Measurements from ENCODE around the gene CECR2.

Gene CECR2

DNA sequence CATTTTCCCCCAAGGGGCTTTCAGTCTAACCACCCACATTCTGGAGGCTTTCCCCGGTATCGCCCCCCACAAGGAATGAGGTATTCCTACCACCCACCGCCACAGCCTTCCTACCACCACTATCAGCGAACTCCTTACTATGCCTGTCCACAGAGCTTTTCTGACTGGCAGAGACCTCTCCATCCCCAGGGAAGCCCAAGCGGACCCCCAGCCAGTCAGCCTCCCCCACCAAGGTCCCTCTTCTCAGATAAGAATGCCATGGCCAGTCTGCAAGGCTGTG is 179.4 kb downstream of the CECR2 start:
- no peak for ATAC-seq
- no peak for TF ChIP-seq ZNF565 (CRISPR knock-in tag; conservative IDR thresholded peaks at IDR 0.05; ENCODE audit: low read depth)

DNA sequence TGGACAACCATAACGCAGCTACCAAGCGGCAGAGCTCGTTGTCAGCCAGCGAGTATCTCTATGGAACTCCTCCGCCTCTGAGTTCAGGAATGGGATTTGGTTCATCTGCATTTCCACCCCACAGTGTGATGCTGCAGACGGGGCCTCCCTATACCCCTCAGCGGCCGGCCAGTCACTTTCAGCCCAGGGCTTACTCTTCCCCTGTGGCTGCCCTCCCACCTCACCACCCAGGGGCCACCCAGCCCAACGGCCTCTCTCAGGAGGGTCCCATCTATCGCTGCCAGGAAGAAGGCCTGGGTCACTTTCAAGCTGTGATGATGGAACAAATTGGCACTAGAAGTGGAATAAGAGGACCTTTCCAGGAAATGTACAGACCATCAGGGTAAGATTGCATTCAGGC is 179.9 kb downstream of the CECR2 start:
- no peak for ATAC-seq
- TF ChIP-seq OSR1 (CRISPR knock-in tag; IDR thresholded peaks at IDR 0.05) (no peak), GLIS3 (CRISPR knock-in tag; IDR thresholded peaks at IDR 0.05) (no peak), ZFP3 (CRISPR knock-in tag; IDR thresholded peaks at IDR 0.05) (no peak), ZNF565 (CRISPR knock-in tag; conservative IDR thresholded peaks at IDR 0.05; ENCODE audit: low read depth) (no peak)
- TF ChIP-seq, protein P1, sequence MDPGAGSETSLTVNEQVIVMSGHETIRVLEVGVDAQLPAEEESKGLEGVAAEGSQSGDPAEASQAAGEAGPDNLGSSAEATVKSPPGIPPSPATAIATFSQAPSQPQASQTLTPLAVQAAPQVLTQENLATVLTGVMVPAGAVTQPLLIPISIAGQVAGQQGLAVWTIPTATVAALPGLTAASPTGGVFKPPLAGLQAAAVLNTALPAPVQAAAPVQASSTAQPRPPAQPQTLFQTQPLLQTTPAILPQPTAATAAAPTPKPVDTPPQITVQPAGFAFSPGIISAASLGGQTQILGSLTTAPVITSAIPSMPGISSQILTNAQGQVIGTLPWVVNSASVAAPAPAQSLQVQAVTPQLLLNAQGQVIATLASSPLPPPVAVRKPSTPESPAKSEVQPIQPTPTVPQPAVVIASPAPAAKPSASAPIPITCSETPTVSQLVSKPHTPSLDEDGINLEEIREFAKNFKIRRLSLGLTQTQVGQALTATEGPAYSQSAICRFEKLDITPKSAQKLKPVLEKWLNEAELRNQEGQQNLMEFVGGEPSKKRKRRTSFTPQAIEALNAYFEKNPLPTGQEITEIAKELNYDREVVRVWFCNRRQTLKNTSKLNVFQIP (CRISPR knock-in tag; IDR thresholded peaks at IDR 0.05; ENCODE audit: borderline replicate concordance, low read depth): no peak

DNA sequence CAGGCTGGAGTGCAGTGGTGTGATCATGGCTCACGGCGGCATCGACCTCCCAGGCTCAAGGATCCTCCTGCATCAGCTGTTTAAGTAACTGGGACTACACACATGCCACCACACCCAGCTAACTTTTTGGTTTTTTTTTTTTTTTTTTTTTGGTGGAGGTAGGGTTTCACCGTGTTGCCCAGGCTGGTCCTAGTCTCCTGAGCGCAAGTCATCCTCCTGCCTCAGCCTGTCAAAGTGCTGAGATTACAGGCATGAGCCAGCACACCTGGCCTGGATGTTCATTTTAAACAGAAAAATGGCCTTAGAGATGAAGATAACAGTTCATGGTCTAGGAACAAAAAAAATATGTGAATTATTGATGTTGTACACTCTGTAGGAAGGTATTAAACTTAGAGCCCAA is 180.4 kb downstream of the CECR2 start:
- no peak for TF ChIP-seq ZNF70 (CRISPR knock-in tag; IDR thresholded peaks at IDR 0.05)
- TF ChIP-seq ISL1 (CRISPR knock-in tag; IDR thresholded peaks at IDR 0.05): no peak
- TF ChIP-seq ZFP3 (CRISPR knock-in tag; IDR thresholded peaks at IDR 0.05): no peak
- TF ChIP-seq CSDC2 (CRISPR knock-in tag; IDR thresholded peaks at IDR 0.05): no peak
- no peak for TF ChIP-seq BACH2 (CRISPR knock-in tag; IDR thresholded peaks at IDR 0.05; ENCODE audit: borderline replicate concordance)
- TF ChIP-seq, protein P2, sequence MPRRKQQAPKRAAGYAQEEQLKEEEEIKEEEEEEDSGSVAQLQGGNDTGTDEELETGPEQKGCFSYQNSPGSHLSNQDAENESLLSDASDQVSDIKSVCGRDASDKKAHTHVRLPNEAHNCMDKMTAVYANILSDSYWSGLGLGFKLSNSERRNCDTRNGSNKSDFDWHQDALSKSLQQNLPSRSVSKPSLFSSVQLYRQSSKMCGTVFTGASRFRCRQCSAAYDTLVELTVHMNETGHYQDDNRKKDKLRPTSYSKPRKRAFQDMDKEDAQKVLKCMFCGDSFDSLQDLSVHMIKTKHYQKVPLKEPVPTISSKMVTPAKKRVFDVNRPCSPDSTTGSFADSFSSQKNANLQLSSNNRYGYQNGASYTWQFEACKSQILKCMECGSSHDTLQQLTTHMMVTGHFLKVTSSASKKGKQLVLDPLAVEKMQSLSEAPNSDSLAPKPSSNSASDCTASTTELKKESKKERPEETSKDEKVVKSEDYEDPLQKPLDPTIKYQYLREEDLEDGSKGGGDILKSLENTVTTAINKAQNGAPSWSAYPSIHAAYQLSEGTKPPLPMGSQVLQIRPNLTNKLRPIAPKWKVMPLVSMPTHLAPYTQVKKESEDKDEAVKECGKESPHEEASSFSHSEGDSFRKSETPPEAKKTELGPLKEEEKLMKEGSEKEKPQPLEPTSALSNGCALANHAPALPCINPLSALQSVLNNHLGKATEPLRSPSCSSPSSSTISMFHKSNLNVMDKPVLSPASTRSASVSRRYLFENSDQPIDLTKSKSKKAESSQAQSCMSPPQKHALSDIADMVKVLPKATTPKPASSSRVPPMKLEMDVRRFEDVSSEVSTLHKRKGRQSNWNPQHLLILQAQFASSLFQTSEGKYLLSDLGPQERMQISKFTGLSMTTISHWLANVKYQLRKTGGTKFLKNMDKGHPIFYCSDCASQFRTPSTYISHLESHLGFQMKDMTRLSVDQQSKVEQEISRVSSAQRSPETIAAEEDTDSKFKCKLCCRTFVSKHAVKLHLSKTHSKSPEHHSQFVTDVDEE (CRISPR knock-in tag; IDR thresholded peaks at IDR 0.05): no peak
- no peak for TF ChIP-seq PPARA (CRISPR knock-in tag; IDR thresholded peaks at IDR 0.05; ENCODE audit: borderline replicate concordance)
- TF ChIP-seq OSR1 (CRISPR knock-in tag; IDR thresholded peaks at IDR 0.05): no peak
- TF ChIP-seq ZNF565 (CRISPR knock-in tag; conservative IDR thresholded peaks at IDR 0.05; ENCODE audit: low read depth): no peak
- TF ChIP-seq, protein P1 (CRISPR knock-in tag; IDR thresholded peaks at IDR 0.05; ENCODE audit: borderline replicate concordance, low read depth): no peak
- no peak for TF ChIP-seq GLIS3 (CRISPR knock-in tag; IDR thresholded peaks at IDR 0.05)
- TF ChIP-seq, protein P3, sequence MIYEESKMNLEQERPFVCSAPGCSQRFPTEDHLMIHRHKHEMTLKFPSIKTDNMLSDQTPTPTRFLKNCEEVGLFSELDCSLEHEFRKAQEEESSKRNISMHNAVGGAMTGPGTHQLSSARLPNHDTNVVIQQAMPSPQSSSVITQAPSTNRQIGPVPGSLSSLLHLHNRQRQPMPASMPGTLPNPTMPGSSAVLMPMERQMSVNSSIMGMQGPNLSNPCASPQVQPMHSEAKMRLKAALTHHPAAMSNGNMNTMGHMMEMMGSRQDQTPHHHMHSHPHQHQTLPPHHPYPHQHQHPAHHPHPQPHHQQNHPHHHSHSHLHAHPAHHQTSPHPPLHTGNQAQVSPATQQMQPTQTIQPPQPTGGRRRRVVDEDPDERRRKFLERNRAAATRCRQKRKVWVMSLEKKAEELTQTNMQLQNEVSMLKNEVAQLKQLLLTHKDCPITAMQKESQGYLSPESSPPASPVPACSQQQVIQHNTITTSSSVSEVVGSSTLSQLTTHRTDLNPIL (CRISPR knock-in tag; IDR thresholded peaks at IDR 0.05; ENCODE audit: low read depth): no peak
- no peak for TF ChIP-seq TOX (CRISPR knock-in tag; IDR thresholded peaks at IDR 0.05; ENCODE audit: borderline replicate concordance)
- TF ChIP-seq ARNTL (CRISPR knock-in tag; IDR thresholded peaks at IDR 0.05; ENCODE audit: borderline replicate concordance, low read depth): no peak
- TF ChIP-seq, protein P4, sequence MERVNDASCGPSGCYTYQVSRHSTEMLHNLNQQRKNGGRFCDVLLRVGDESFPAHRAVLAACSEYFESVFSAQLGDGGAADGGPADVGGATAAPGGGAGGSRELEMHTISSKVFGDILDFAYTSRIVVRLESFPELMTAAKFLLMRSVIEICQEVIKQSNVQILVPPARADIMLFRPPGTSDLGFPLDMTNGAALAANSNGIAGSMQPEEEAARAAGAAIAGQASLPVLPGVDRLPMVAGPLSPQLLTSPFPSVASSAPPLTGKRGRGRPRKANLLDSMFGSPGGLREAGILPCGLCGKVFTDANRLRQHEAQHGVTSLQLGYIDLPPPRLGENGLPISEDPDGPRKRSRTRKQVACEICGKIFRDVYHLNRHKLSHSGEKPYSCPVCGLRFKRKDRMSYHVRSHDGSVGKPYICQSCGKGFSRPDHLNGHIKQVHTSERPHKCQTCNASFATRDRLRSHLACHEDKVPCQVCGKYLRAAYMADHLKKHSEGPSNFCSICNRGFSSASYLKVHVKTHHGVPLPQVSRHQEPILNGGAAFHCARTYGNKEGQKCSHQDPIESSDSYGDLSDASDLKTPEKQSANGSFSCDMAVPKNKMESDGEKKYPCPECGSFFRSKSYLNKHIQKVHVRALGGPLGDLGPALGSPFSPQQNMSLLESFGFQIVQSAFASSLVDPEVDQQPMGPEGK (CRISPR knock-in tag; IDR thresholded peaks at IDR 0.05; ENCODE audit: borderline replicate concordance): no peak
- no peak for ATAC-seq

DNA sequence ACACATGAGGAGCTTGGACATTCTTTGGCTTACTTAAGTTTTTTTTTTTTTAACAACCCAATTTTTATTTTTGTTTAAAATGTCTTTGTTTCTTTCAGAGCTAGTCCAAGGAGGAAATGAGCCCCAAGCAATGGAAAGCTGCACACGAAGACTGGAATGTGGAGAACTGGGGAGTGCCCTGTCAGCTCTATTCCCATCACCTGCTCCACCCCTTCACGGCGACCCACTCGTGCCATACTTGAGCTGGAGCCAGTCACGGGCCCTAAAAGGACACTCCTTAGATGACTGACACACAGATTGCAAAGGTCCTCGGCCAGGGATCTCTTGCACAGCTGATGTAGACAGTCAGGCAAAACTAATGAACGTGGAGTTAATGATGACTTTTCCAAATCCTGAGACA is 183.5 kb downstream of the CECR2 start:
- ATAC-seq: no peak
- TF ChIP-seq ZFP30 (CRISPR knock-in tag; IDR thresholded peaks at IDR 0.05) (no peak), BACH2 (CRISPR knock-in tag; IDR thresholded peaks at IDR 0.05; ENCODE audit: borderline replicate concordance) (no peak), TCF4 (CRISPR knock-in tag; IDR thresholded peaks at IDR 0.05; ENCODE audit: borderline replicate concordance) (no peak), GLIS3 (CRISPR knock-in tag; IDR thresholded peaks at IDR 0.05) (no peak), ZNF8 (CRISPR knock-in tag; IDR thresholded peaks at IDR 0.05) (no peak), ZNF70 (CRISPR knock-in tag; IDR thresholded peaks at IDR 0.05) (no peak), PPARA (CRISPR knock-in tag; IDR thresholded peaks at IDR 0.05; ENCODE audit: borderline replicate concordance) (no peak), RARB (CRISPR knock-in tag; IDR thresholded peaks at IDR 0.05) (no peak), OSR1 (CRISPR knock-in tag; IDR thresholded peaks at IDR 0.05) (no peak)
- TF ChIP-seq, protein P3 (CRISPR knock-in tag; IDR thresholded peaks at IDR 0.05; ENCODE audit: low read depth): no peak
- TF ChIP-seq, protein P1 (CRISPR knock-in tag; IDR thresholded peaks at IDR 0.05; ENCODE audit: borderline replicate concordance, low read depth): no peak
- TF ChIP-seq, protein P2 (CRISPR knock-in tag; IDR thresholded peaks at IDR 0.05): no peak

Measured in SK-N-SH treated with all-trans-retinoic acid at 6 μM for 48 hours (cell line).